Caco-2 (cell line): ENCODE measurements around the gene CIC. TPM values are rescaled to one million over a fixed set of nuclear protein-coding genes. Genes with fewer than 3 reads are reported as not detected.

Experiments
- BruUV-seq: library from RNA; stranded (reverse); fragments of 400-500 nt; replicated peaks from 2 replicates; lab custom pipeline; 2021; lab: Mats Ljungman, UMichigan
- CTCF ChIA-PET: fragments of 300-600 bp; sonication (Branson Sonifier 250); formaldehyde crosslinking; loops from one replicate; lab custom pipeline; 2022; ENCODE audit warnings: antibody characterized with exemption; lab: Charles Lee
- POLR2A ChIA-PET: fragments of 300-600 bp; sonication (Branson Sonifier 250); formaldehyde crosslinking; loops from one replicate; lab custom pipeline; 2022; ENCODE audit warnings: antibody characterized with exemption; lab: Charles Lee
- DNase-seq, 2 experiments: peaks; one replicate each; pipeline versions ENCODE4 v3.0.0 to v3.0.0-alpha.2; 2020 to 2022
- H3K27me3 ChIP-seq: replicated peaks from 2 replicates; pipeline ENCODE4 v1.6.0; 2011; ENCODE audit warnings: low read length; ENCODE audit not compliant: control insufficient read depth, insufficient read depth
- H3K36me3 ChIP-seq: 2 replicates; pipeline ENCODE4 v1.5.1; 2011; ENCODE audit warnings: low read length; ENCODE audit not compliant: control insufficient read depth, insufficient read depth
- H3K4me1 ChIP-seq: fragments of 250-450 bp; sonication (Bioruptor Pico); 2 replicates; pipeline ENCODE4 v1.5.1; 2020; ENCODE audit warnings: mild to moderate bottlenecking
- H3K4me3 ChIP-seq: 2 replicates; pipeline ENCODE4 v1.5.1; 2011; ENCODE audit warnings: low read depth, mild to moderate bottlenecking, control low read depth, low read length
- H3K9me3 ChIP-seq: fragments of 250-450 bp; sonication (Bioruptor Pico); 2 replicates; pipeline ENCODE4 v1.5.1; 2020; ENCODE audit warnings: mild to moderate bottlenecking, moderate library complexity
- H3K27ac Mint-ChIP-seq: one replicate; pipeline ENCODE4 v1.8.0; 2022; ENCODE audit warnings: mixed read lengths; ENCODE audit not compliant: unreplicated experiment
- H3K27me3 Mint-ChIP-seq: one replicate; pipeline ENCODE4 v1.8.0; 2022; ENCODE audit warnings: mixed read lengths; ENCODE audit not compliant: insufficient read depth, unreplicated experiment
- H3K36me3 Mint-ChIP-seq: one replicate; pipeline ENCODE4 v1.8.0; 2022; ENCODE audit warnings: mild to moderate bottlenecking, mixed read lengths; ENCODE audit not compliant: insufficient read depth, unreplicated experiment
- H3K4me1 Mint-ChIP-seq: one replicate; pipeline ENCODE4 v1.8.0; 2022; ENCODE audit warnings: low read depth, mixed read lengths; ENCODE audit not compliant: unreplicated experiment
- H3K4me3 Mint-ChIP-seq: one replicate; pipeline ENCODE4 v1.8.0; 2022; ENCODE audit warnings: mild to moderate bottlenecking, moderate library complexity, mixed read lengths; ENCODE audit not compliant: unreplicated experiment
- H3K9me3 Mint-ChIP-seq: one replicate; pipeline ENCODE4 v1.8.0; 2022; ENCODE audit warnings: mixed read lengths; ENCODE audit not compliant: unreplicated experiment
- CTCF ChIP-seq, 2 experiments: fragments of 200-600 bp in 1 of 2; IDR thresholded peaks; 1 replicate in 1 of 2; 2 replicates in 1 of 2; pipeline versions ENCODE4 v1.5.1 to v1.8.0; 2011 to 2022; ENCODE audit warnings: antibody characterized with exemption in 1 of 2, control low read depth in 1 of 2, inconsistent platforms in 1 of 2, low read depth in 1 of 2, low read length in 1 of 2, mild to moderate bottlenecking in 1 of 2, moderate library complexity in 1 of 2; ENCODE audit not compliant: insufficient read depth in 1 of 2, severe bottlenecking in 1 of 2, unreplicated experiment in 1 of 2
- intact Hi-C: fragments of 100-400 bp; cut with micrococcal nuclease; formaldehyde crosslinking; loops from one replicate; pipeline ENCODE4 v1.10.0; 2022; ENCODE audit not compliant: unreplicated experiment
- total RNA-seq: library from RNA; stranded (reverse); gene quantifications from 2 replicates; pipeline ENCODE4 v1.2.3, GENCODE V29; 2022

The CIC gene
- total RNA-seq, 1 experiment from 2014 or later, result 47.8 TPM

GRCh38 chr19:42244347-42245220, 24.5 kb upstream of the CIC start:
- H3K27ac Mint-ChIP-seq, result peak overlapping the region; percentile 66
- DNase-seq, result peak; percentile 95
- Histone ChIP-seq H3K9me3 (no peaks in the 10 kb centered on the region), H3K4me1 (peaks cover 10% of the 10 kb centered on the region; the same call in 1 of the 2 replicates), H3K36me3 (peaks cover 1% of the 10 kb centered on the region; the same call in 1 of the 2 replicates), H3K27me3 (no peaks in the 10 kb centered on the region), H3K4me3 (peak overlapping the region; percentile 77)
- ChIA-PET CTCF (interaction anchor here (0.8 to 1.1 kb wide), 3 partner anchors 11 to 35 kb away, joined by 3 to 6 read pairs (median 3); partner anchors contain the start of gene DEDD2), POLR2A (interaction anchor here (0.7 kb wide), 2 partner anchors 35 to 152 kb away, joined by 3 to 4 read pairs; no protein-coding TSS in a partner anchor)
- BruUV-seq, result no TSS peak
- intact Hi-C loops, result loop anchor here (1.0 kb wide), 3 partner anchors 9 to 39 kb away; no protein-coding TSS in a partner anchor
- no peaks in the 10 kb centered on the region for H3K27me3 Mint-ChIP-seq
- TF ChIP-seq CTCF (IDR thresholded peaks at IDR 0.05; ENCODE audit: insufficient read depth in 1 of 2, low read depth in 1 of 2, low read length in 1 of 2, severe bottlenecking in 1 of 2, unreplicated experiment in 1 of 2), result peak; percentile 69 to 75
- H3K4me1 Mint-ChIP-seq, result peaks cover 20% of the 10 kb centered on the region
- H3K4me3 Mint-ChIP-seq, result peak overlapping the region; percentile 85
- no peaks in the 10 kb centered on the region for H3K9me3 Mint-ChIP-seq
- H3K36me3 Mint-ChIP-seq, result peaks cover 61% of the 10 kb centered on the region

GRCh38 chr19:42245231-42245630, 23.8 kb upstream of the CIC start:
- peak overlapping the region; percentile 85 for H3K4me3 Mint-ChIP-seq
- H3K36me3 Mint-ChIP-seq, result peaks cover 66% of the 10 kb centered on the region
- Histone ChIP-seq H3K27me3 (no peaks in the 10 kb centered on the region), H3K36me3 (peaks cover 5% of the 10 kb centered on the region), H3K9me3 (no peaks in the 10 kb centered on the region), H3K4me3 (no peak overlapping the region), H3K4me1 (peaks cover 14% of the 10 kb centered on the region; the same call in 1 of the 2 replicates)
- H3K27ac Mint-ChIP-seq, result peak overlapping the region; percentile 66
- H3K4me1 Mint-ChIP-seq, result peaks cover 20% of the 10 kb centered on the region
- no peaks in the 10 kb centered on the region for H3K9me3 Mint-ChIP-seq
- TF ChIP-seq CTCF (IDR thresholded peaks at IDR 0.05; ENCODE audit: insufficient read depth in 1 of 2, low read depth in 1 of 2, low read length in 1 of 2, severe bottlenecking in 1 of 2, unreplicated experiment in 1 of 2), result no peak
- no peaks in the 10 kb centered on the region for H3K27me3 Mint-ChIP-seq
- intact Hi-C loops, result no loop called here
- no peak for DNase-seq
- CTCF ChIA-PET, result interaction anchor here (1.1 kb wide), 1 partner anchor 11 kb away, joined by 3 read pairs; no protein-coding TSS in a partner anchor
- POLR2A ChIA-PET, result interaction anchor here (0.7 kb wide), 1 partner anchor 152 kb away, joined by 3 read pairs; no protein-coding TSS in a partner anchor
- no TSS peak for BruUV-seq

- Mint-ChIP-seq H3K27me3 (no peaks in the 10 kb centered on the region), H3K36me3 (peaks cover 69% of the 10 kb centered on the region), H3K9me3 (no peaks in the 10 kb centered on the region), H3K27ac (peak overlapping the region; percentile 47), H3K4me1 (peaks cover 20% of the 10 kb centered on the region), H3K4me3 (no peak overlapping the region)
- TF ChIP-seq CTCF (IDR thresholded peaks at IDR 0.05; ENCODE audit: insufficient read depth in 1 of 2, low read depth in 1 of 2, low read length in 1 of 2, severe bottlenecking in 1 of 2, unreplicated experiment in 1 of 2), result peak; percentile 27 to 42
- CTCF ChIA-PET, result interaction anchor here (2.1 kb wide), 1 partner anchor 33 kb away, joined by 25 read pairs; no protein-coding TSS in a partner anchor
- BruUV-seq, result no TSS peak
- POLR2A ChIA-PET, result no interaction called here
- peak in 1 of 2 experiments; percentile 46 for DNase-seq
- Histone ChIP-seq H3K27me3 (no peaks in the 10 kb centered on the region), H3K36me3 (peaks cover 5% of the 10 kb centered on the region), H3K4me1 (peaks cover 15% of the 10 kb centered on the region), H3K4me3 (no peak overlapping the region), H3K9me3 (no peaks in the 10 kb centered on the region)
- intact Hi-C loops, result no loop called here
These were observed 22.7 kb upstream of the CIC start for GRCh38 chr19:42246143-42246921.
